ENCODE measurements around the gene PPP1R7.

Gene PPP1R7

DNA sequence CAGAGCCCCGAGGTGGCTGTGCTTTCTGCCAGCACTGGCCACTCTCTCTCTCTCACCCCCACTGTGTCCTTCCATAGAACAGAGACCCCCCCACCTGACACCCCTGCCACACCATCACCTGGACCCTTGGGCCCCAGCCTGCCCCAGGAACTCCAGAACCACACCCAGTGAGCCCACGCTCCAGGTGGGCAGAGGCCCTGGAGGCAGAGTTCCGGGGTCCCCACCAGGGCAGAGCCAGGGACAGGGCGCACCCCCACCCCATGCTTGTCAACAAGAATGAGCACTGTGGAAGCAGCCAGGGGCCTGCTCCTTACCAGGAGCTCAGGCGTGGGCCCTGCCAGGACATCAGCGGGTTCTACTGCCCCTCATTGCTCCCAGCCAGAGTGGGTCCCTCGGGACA, 15.6 kb upstream of the PPP1R7 start:
- TF ChIP-seq, protein P1, sequence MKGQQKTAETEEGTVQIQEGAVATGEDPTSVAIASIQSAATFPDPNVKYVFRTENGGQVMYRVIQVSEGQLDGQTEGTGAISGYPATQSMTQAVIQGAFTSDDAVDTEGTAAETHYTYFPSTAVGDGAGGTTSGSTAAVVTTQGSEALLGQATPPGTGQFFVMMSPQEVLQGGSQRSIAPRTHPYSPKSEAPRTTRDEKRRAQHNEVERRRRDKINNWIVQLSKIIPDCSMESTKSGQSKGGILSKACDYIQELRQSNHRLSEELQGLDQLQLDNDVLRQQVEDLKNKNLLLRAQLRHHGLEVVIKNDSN (IDR thresholded peaks at IDR 0.05): no peak
- no peak for TF ChIP-seq EP300 (IDR thresholded peaks at IDR 0.05; ENCODE audit: borderline replicate concordance)
- no peak for TF ChIP-seq CEBPB (IDR thresholded peaks at IDR 0.05)
- TF ChIP-seq FOXM1 (IDR thresholded peaks at IDR 0.05; ENCODE audit: borderline replicate concordance, low read depth): no peak
- no peak for TF ChIP-seq TCF12 (IDR thresholded peaks at IDR 0.05; ENCODE audit: low read depth)
- TF ChIP-seq, protein P2, sequence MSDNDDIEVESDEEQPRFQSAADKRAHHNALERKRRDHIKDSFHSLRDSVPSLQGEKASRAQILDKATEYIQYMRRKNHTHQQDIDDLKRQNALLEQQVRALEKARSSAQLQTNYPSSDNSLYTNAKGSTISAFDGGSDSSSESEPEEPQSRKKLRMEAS (IDR thresholded peaks at IDR 0.05): no peak
- no peak for TF ChIP-seq CREB1 (IDR thresholded peaks at IDR 0.05; ENCODE audit: low read depth)

DNA sequence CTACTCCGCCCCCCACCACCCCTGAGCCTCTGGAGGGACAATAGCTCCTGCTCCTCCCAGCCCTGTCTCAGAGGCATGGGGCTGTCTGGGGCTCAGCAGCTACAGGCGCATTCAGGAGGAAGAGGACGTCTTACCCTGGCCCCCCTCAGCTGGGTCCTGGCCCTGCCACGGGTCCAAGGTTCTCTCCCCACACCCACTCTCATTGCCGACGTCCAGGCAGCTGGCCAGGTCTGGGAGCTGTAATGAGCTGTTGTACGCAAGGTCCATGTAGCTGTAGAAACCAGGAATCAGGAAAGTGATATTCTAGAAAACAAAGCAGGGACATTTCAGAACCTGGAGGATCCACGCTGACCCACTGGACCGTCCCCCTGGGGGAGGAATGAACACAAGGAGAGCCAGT, 14.5 kb upstream of the PPP1R7 start:
- no peak for TF ChIP-seq TEAD4 (IDR thresholded peaks at IDR 0.05)
- no peak for TF ChIP-seq TCF12 (IDR thresholded peaks at IDR 0.05; ENCODE audit: low read depth)
- no peak for TF ChIP-seq CEBPB (IDR thresholded peaks at IDR 0.05)
- no peak for TF ChIP-seq ZBTB7A (IDR thresholded peaks at IDR 0.05; ENCODE audit: low read depth)
- no peak for TF ChIP-seq EP300 (IDR thresholded peaks at IDR 0.05; ENCODE audit: borderline replicate concordance)
- TF ChIP-seq, protein P1 (IDR thresholded peaks at IDR 0.05): no peak
- TF ChIP-seq, protein P2 (IDR thresholded peaks at IDR 0.05): no peak
- no peak for TF ChIP-seq TAF1 (IDR thresholded peaks at IDR 0.05; ENCODE audit: low read depth)

DNA sequence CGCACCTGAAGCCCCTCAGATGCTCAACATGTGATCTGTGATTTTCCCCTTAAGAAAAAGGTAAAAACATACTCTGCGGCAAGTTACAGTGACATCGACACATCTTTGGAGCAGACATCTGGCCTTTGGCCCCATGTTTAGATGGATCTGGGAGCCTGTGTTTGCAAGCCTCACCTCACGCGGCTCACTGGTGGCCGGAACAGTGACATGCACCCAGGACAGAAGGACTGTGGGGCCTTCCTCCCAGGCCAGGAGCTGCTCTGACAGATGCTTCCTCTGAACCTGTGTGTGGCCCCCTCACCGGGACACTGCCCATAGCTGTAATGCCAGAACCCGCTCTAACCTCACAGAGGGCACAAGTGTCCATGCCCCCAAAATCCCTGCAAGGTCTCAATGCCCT, 14.1 kb upstream of the PPP1R7 start:
- TF ChIP-seq CREB1 (IDR thresholded peaks at IDR 0.05; ENCODE audit: low read depth): no peak
- TF ChIP-seq, protein P3, sequence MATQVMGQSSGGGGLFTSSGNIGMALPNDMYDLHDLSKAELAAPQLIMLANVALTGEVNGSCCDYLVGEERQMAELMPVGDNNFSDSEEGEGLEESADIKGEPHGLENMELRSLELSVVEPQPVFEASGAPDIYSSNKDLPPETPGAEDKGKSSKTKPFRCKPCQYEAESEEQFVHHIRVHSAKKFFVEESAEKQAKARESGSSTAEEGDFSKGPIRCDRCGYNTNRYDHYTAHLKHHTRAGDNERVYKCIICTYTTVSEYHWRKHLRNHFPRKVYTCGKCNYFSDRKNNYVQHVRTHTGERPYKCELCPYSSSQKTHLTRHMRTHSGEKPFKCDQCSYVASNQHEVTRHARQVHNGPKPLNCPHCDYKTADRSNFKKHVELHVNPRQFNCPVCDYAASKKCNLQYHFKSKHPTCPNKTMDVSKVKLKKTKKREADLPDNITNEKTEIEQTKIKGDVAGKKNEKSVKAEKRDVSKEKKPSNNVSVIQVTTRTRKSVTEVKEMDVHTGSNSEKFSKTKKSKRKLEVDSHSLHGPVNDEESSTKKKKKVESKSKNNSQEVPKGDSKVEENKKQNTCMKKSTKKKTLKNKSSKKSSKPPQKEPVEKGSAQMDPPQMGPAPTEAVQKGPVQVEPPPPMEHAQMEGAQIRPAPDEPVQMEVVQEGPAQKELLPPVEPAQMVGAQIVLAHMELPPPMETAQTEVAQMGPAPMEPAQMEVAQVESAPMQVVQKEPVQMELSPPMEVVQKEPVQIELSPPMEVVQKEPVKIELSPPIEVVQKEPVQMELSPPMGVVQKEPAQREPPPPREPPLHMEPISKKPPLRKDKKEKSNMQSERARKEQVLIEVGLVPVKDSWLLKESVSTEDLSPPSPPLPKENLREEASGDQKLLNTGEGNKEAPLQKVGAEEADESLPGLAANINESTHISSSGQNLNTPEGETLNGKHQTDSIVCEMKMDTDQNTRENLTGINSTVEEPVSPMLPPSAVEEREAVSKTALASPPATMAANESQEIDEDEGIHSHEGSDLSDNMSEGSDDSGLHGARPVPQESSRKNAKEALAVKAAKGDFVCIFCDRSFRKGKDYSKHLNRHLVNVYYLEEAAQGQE (IDR thresholded peaks at IDR 0.05; ENCODE audit: low read depth): no peak
- no peak for TF ChIP-seq RAD21 (IDR thresholded peaks at IDR 0.05; ENCODE audit: low read depth)
- no peak for TF ChIP-seq CEBPB (IDR thresholded peaks at IDR 0.05)

DNA sequence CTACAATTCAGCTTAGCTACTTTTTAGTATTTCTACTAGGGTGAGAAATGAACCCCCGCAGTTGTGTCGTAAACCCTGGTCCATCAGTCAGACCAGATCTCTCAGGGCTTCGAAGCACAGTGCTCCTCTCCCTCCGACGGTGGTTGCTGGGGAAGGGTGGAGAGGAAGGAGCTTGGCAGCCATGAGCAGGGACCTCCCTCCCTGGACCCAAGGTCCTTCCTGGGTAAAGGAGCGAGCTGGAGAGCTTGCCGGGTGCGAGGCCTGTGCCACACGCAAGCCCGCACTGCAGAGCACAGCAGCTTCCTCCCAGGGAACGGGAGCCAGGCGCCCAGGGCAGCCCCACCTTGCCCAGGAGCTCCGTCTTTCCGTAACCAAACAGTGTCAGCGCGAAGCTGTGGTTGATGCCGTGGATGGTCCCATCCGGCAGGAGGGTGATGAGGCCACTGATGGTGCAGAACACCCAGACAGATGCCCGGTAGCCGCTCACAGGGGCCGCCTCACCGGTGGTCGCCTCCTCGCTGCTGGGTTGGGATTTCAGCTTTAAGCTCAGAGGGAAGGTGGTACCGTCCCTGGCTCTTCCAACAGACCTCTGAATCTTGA, 13.5 kb upstream of the PPP1R7 start:
- TF ChIP-seq NFIC (IDR thresholded peaks at IDR 0.05) (no peak), TEAD4 (IDR thresholded peaks at IDR 0.05) (no peak), FOXM1 (IDR thresholded peaks at IDR 0.05; ENCODE audit: borderline replicate concordance, low read depth) (no peak), TCF12 (IDR thresholded peaks at IDR 0.05; ENCODE audit: low read depth) (no peak), YY1 (IDR thresholded peaks at IDR 0.05; ENCODE audit: low read depth) (no peak), ZBTB7A (IDR thresholded peaks at IDR 0.05; ENCODE audit: low read depth) (no peak), TAF1 (IDR thresholded peaks at IDR 0.05; ENCODE audit: low read depth) (no peak), RAD21 (IDR thresholded peaks at IDR 0.05; ENCODE audit: low read depth) (no peak), EGR1 (IDR thresholded peaks at IDR 0.05) (no peak), CEBPB (IDR thresholded peaks at IDR 0.05) (no peak), CREB1 (IDR thresholded peaks at IDR 0.05; ENCODE audit: low read depth) (no peak), EP300 (IDR thresholded peaks at IDR 0.05; ENCODE audit: borderline replicate concordance) (no peak)
- TF ChIP-seq, protein P3 (IDR thresholded peaks at IDR 0.05; ENCODE audit: low read depth): no peak
- TF ChIP-seq, protein P2 (IDR thresholded peaks at IDR 0.05): no peak
- TF ChIP-seq, protein P1 (IDR thresholded peaks at IDR 0.05): no peak

DNA sequence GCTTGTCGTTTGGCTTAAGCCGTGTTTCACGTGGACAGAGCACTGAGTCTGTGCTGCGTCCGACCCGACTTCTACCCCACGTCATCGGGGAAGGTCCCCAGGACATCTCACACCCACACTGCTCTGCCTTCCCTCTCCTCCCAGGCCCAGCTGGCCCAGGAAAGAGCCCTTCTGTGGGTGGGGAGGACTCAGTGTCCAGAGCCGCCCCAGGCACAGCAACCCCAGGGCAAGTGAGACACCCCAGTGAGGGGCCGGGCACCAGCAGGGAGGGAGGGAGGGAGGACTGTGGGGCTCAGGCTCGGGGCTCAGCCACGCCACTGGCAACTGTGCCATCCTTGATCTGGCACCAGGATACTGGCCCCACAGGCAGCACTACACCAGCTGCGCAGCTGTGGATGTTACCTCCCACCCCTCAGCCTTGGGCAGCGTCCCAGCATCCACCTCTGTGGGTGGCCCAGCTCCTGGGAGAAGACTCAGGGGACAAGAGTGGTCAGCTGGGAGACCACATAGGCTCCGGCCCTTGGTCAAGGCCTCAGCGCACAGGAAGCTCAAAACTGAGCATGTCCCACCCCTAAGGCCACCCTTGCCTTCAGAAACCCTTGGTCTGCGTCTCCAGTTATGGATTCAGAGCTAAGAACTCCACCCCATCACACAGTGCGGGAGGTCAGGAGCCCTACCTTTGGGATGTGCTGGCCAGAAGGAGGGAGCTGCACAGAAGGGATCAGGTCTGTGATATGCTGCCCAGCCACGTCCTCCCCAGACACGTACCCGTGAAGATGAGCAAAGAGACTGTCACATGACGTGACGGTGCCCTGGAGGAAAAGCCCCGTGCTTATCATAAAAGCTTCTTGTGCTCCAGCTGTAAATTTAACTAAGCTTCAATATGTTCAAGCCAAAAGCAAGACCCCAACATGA, 12.7 kb upstream of the PPP1R7 start:
- TF ChIP-seq TCF12 (IDR thresholded peaks at IDR 0.05; ENCODE audit: low read depth) (no peak), FOXM1 (IDR thresholded peaks at IDR 0.05; ENCODE audit: borderline replicate concordance, low read depth) (no peak), RAD21 (IDR thresholded peaks at IDR 0.05; ENCODE audit: low read depth) (no peak)
- TF ChIP-seq, protein P3 (IDR thresholded peaks at IDR 0.05; ENCODE audit: low read depth): no peak

Data from Ishikawa (cell line).